MCF 10A (cell line): ENCODE results near the gene FLRT2. TPM values are rescaled to one million over a fixed set of nuclear protein-coding genes. Genes with fewer than 3 reads are reported as not detected.

Experiments used
- BruUV-seq: library from RNA; stranded (reverse); fragments of 400-500 nt; replicated peaks from 2 replicates; lab custom pipeline; 2021; lab: Mats Ljungman, UMichigan
- CTCF ChIA-PET: fragments of 300-600 bp; sonication (Branson Sonifier 250); formaldehyde crosslinking; extraction: SDS; loops from one replicate; lab custom pipeline; 2021; ENCODE audit warnings: antibody characterized with exemption, inconsistent platforms; lab: Yijun Ruan, JAX
- POLR2A ChIA-PET: fragments of 300-600, 350-650 bp; sonication (Branson Sonifier 250); formaldehyde crosslinking; extraction: SDS; loops from one replicate; lab custom pipeline; 2020; ENCODE audit warnings: antibody characterized with exemption, inconsistent platforms; lab: Yijun Ruan, JAX
- DNase-seq: peaks from one replicate; pipeline ENCODE4 v3.0.0-alpha.2; 2018; ENCODE audit not compliant: unreplicated experiment
- H3K27ac Mint-ChIP-seq: one replicate; pipeline ENCODE4 v1.8.0; 2022; ENCODE audit warnings: mild to moderate bottlenecking, low read depth, mixed read lengths; ENCODE audit not compliant: unreplicated experiment
- H3K27me3 Mint-ChIP-seq: one replicate; pipeline ENCODE4 v1.8.0; 2022; ENCODE audit warnings: mixed read lengths; ENCODE audit not compliant: insufficient read depth, unreplicated experiment
- H3K36me3 Mint-ChIP-seq: one replicate; pipeline ENCODE4 v1.8.0; 2022; ENCODE audit warnings: mild to moderate bottlenecking, moderate library complexity, mixed read lengths; ENCODE audit not compliant: insufficient read depth, unreplicated experiment
- H3K4me1 Mint-ChIP-seq: one replicate; pipeline ENCODE4 v1.8.0; 2022; ENCODE audit warnings: mixed read lengths; ENCODE audit not compliant: insufficient read depth, unreplicated experiment
- H3K4me3 Mint-ChIP-seq: one replicate; pipeline ENCODE4 v1.8.0; 2022; ENCODE audit warnings: mild to moderate bottlenecking, moderate library complexity, mixed read lengths; ENCODE audit not compliant: unreplicated experiment
- H3K9me3 Mint-ChIP-seq: one replicate; pipeline ENCODE4 v1.8.0; 2022; ENCODE audit warnings: mixed read lengths; ENCODE audit not compliant: unreplicated experiment
- CTCF ChIP-seq: fragments of 200-600 bp; IDR thresholded peaks from one replicate; pipeline ENCODE4 v1.8.0; 2022; ENCODE audit warnings: antibody characterized with exemption, mild to moderate bottlenecking; ENCODE audit not compliant: unreplicated experiment
- intact Hi-C: fragments of 100-400 bp; cut with micrococcal nuclease; formaldehyde crosslinking; loops from 2 replicates; pipeline ENCODE4 v1.14.1; 2022
- total RNA-seq: library from RNA; stranded (reverse); gene quantifications from 2 replicates; pipeline ENCODE4 v1.2.3, GENCODE V29; 2022

The FLRT2 gene
- total RNA-seq, 1 experiment from 2014 or later, result 153 TPM

- no peaks in the 10 kb centered on the region for H3K9me3 Mint-ChIP-seq
- ChIA-PET CTCF (interaction anchor here (0.6 to 0.9 kb wide), 3 partner anchors 31 to 1334 kb away, joined by 3 to 5 read pairs (median 5); no protein-coding TSS in a partner anchor), POLR2A (interaction anchor here (0.6 to 2.7 kb wide), 8 partner anchors 10 to 411 kb away, joined by 3 to 11 read pairs (median 5); no protein-coding TSS in a partner anchor)
- intact Hi-C loops, result no loop called here
- H3K4me1 Mint-ChIP-seq, result peaks cover 18% of the 10 kb centered on the region
- peak; percentile 67 for DNase-seq
- H3K36me3 Mint-ChIP-seq, result peaks cover 32% of the 10 kb centered on the region
- peak overlapping the region; percentile 94 for H3K27ac Mint-ChIP-seq
- no TSS peak for BruUV-seq
- TF ChIP-seq CTCF, result no peak
- H3K4me3 Mint-ChIP-seq, result peak overlapping the region; percentile 35
- no peaks in the 10 kb centered on the region for H3K27me3 Mint-ChIP-seq
Observed at GRCh38 chr14:85566603-85567002, 36.7 kb downstream of the FLRT2 start.

DNA sequence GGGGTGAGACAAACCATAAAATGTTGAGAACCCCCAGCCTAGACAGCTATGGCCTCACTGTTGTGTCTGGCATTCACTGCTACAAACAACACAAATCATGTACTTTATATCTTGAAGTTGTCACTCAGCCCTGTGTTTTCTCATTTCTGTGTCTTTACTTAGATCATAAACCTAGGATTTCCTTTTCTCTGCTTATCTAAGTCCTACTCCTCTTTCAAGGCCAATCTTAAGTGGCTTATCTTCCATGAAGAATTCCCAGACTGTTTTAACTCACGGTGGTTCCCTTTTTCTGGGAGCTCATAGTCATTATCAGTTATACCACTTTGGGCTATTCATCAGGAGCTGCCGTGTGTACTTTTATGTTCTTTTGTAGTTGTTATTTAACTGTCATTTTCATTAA, 42.1 kb downstream of the FLRT2 start:
- H3K27ac Mint-ChIP-seq, result peak overlapping the region; percentile 59
- POLR2A ChIA-PET, result interaction anchor here (1.0 to 1.3 kb wide), 2 partner anchors 9 to 11 kb away, joined by 3 to 4 read pairs; no protein-coding TSS in a partner anchor
- intact Hi-C loops, result no loop called here
- no TSS peak for BruUV-seq
- H3K36me3 Mint-ChIP-seq, result peaks cover 18% of the 10 kb centered on the region
- no peak for TF ChIP-seq CTCF
- H3K4me1 Mint-ChIP-seq, result peaks cover 11% of the 10 kb centered on the region
- no peaks in the 10 kb centered on the region for H3K9me3 Mint-ChIP-seq
- DNase-seq, result no peak
- CTCF ChIA-PET, result interaction anchor here (0.5 to 1.4 kb wide), 4 partner anchors 19 to 44 kb away, joined by 3 to 6 read pairs (median 4); partner anchors contain the start of gene FLRT2
- no peak overlapping the region for H3K4me3 Mint-ChIP-seq
- no peaks in the 10 kb centered on the region for H3K27me3 Mint-ChIP-seq

GRCh38 chr14:85572845-85573244, 42.9 kb downstream of the FLRT2 start:
- ChIA-PET POLR2A (interaction anchor here (0.7 to 1.3 kb wide), 3 partner anchors 10 to 42 kb away, joined by 3 to 4 read pairs (median 3); no protein-coding TSS in a partner anchor), CTCF (interaction anchor here (0.6 to 1.4 kb wide), 4 partner anchors 21 to 205 kb away, joined by 3 to 5 read pairs (median 3); no protein-coding TSS in a partner anchor)
- H3K4me3 Mint-ChIP-seq, result no peak overlapping the region
- peaks cover 14% of the 10 kb centered on the region for H3K36me3 Mint-ChIP-seq
- H3K4me1 Mint-ChIP-seq, result peaks cover 10% of the 10 kb centered on the region
- DNase-seq, result peak; percentile 73
- no peaks in the 10 kb centered on the region for H3K27me3 Mint-ChIP-seq
- intact Hi-C loops, result no loop called here
- peak overlapping the region; percentile 59 for H3K27ac Mint-ChIP-seq
- no peaks in the 10 kb centered on the region for H3K9me3 Mint-ChIP-seq
- BruUV-seq, result no TSS peak
- TF ChIP-seq CTCF, result no peak

GRCh38 chr14:85573406-85573805, 43.5 kb downstream of the FLRT2 start:
- TF ChIP-seq CTCF, result no peak
- Mint-ChIP-seq H3K9me3 (no peaks in the 10 kb centered on the region), H3K27me3 (no peaks in the 10 kb centered on the region), H3K4me3 (no peak overlapping the region), H3K27ac (peak overlapping the region; percentile 59), H3K36me3 (peaks cover 14% of the 10 kb centered on the region), H3K4me1 (peaks cover 10% of the 10 kb centered on the region)
- ChIA-PET POLR2A (interaction anchor here (0.7 to 1.3 kb wide), 3 partner anchors 10 to 43 kb away, joined by 3 to 4 read pairs (median 3); no protein-coding TSS in a partner anchor), CTCF (interaction anchor here (0.6 to 1.4 kb wide), 4 partner anchors 22 to 206 kb away, joined by 3 to 5 read pairs (median 3); no protein-coding TSS in a partner anchor)
- intact Hi-C loops, result no loop called here
- no TSS peak for BruUV-seq
- no peak for DNase-seq
